ENCODE measurements around the gene FAM234B.
"Not testable (repeated sequence)": the region's sequence is repeated elsewhere in the genome, so short reads cannot be mapped to it uniquely, and the experiment has no call there.

FAM234B gene

DNA sequence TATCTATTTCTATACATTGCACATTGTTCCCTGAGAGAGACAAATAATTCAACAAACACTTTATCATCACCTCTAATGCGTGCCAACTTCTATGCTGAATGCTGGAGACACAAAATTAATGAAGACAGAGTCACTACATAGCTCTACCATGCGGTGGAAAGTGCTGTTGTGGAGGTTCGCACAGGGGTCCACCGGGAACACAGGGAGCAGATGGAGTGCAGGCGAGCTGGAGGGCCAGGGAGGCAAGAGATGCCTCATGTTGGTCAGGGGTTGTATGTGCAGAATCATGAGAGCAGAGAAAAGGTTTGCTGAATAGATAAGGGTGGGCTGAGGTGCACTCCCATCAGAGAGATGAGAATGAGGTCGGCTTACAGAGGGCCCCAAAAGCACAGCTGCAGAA is 25.2 kb downstream of the FAM234B start:
- no peaks in the 10 kb centered on the region for H3K36me3 ChIP-seq (ENCODE audit: control insufficient read depth, insufficient read depth, low read length)
- H3K9me3 ChIP-seq (ENCODE audit: control insufficient read depth, low read length), result no peaks in the 10 kb centered on the region
- no peaks in the 10 kb centered on the region for H3K27me3 ChIP-seq (ENCODE audit: control insufficient read depth, insufficient read depth, low read length)
- no peaks in the 10 kb centered on the region for H3K4me1 ChIP-seq (ENCODE audit: control insufficient read depth, insufficient read depth, low read length)
- no peak overlapping the region for H3K4me3 ChIP-seq (ENCODE audit: low read length)
- no peak overlapping the region for H3K9ac ChIP-seq (ENCODE audit: low read length)

DNA sequence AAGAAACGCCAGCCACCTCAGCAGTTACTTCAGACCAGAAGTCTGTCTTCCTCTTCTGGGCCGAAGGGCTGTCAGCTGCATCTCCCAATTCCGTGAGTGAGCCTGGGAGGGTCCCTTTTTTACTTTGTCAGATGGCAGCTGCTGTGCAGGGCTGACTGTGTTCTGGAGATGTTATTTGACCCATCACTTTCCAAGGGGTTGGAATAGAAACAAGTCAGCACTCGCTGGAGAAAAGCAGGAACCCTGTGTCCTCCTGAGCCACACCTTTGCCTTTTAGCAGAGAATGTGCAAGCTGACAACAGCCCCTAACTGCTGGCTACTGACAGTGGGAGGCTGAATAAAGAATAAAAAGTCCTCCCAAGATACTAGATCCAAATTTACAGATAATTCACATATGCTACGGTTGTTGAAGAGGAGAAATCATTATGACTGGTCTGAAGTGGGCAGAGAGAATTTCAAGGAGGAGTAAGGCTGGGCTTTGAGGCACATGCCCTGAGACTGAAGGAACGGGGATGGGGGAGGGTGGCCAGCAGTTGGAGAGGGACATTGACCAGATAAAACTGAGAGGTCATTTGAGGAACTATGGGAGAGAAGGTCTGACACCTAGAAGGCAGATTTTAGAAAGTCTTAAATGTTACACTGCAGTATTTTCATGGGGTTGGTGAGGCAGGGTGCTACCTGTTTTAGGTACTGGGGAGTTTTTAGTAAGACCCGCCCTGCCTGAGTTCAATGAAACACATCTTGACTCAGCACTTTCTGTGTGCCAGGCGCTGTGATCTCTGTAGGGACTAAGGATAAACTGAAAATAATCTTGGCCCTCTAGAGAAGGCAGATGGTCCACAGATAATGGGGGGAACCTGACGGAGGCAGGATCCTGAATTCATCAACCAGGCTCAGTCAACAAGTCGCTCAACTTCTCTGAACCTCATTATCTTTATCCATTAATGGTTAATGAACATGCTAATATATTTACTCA is 27.4 kb downstream of the FAM234B start:
- Histone ChIP-seq H3K9me3 (ENCODE audit: control insufficient read depth, low read length) (no peaks in the 10 kb centered on the region), H3K9ac (ENCODE audit: low read length) (no peak overlapping the region), H3K4me3 (ENCODE audit: low read length) (no peak overlapping the region), H3K4me1 (ENCODE audit: control insufficient read depth, insufficient read depth, low read length) (no peaks in the 10 kb centered on the region), H3K27me3 (ENCODE audit: control insufficient read depth, insufficient read depth, low read length) (no peaks in the 10 kb centered on the region), H3K36me3 (ENCODE audit: control insufficient read depth, insufficient read depth, low read length) (no peaks in the 10 kb centered on the region)

GRCh38 chr12:13073173-13073572 is 29.0 kb downstream of the FAM234B start:
- H3K27me3 ChIP-seq (ENCODE audit: control insufficient read depth, insufficient read depth, low read length), result no peaks in the 10 kb centered on the region
- H3K36me3 ChIP-seq (ENCODE audit: control insufficient read depth, insufficient read depth, low read length), result no peaks in the 10 kb centered on the region
- no peak overlapping the region for H3K9ac ChIP-seq (ENCODE audit: low read length)
- H3K4me3 ChIP-seq (ENCODE audit: low read length), result no peak overlapping the region
- H3K4me1 ChIP-seq (ENCODE audit: control insufficient read depth, insufficient read depth, low read length), result no peaks in the 10 kb centered on the region
- no peaks in the 10 kb centered on the region for H3K9me3 ChIP-seq (ENCODE audit: control insufficient read depth, low read length)

GRCh38 chr12:13074396-13075117 is 30.4 kb downstream of the FAM234B start:
- Histone ChIP-seq H3K36me3 (ENCODE audit: control insufficient read depth, insufficient read depth, low read length) (no peaks in the 10 kb centered on the region), H3K27me3 (ENCODE audit: control insufficient read depth, insufficient read depth, low read length) (no peaks in the 10 kb centered on the region), H3K4me1 (ENCODE audit: control insufficient read depth, insufficient read depth, low read length) (no peaks in the 10 kb centered on the region), H3K9ac (ENCODE audit: low read length) (no peak overlapping the region), H3K9me3 (ENCODE audit: control insufficient read depth, low read length) (no peaks in the 10 kb centered on the region), H3K4me3 (ENCODE audit: low read length) (no peak overlapping the region)

GRCh38 chr12:13075118-13075480 is 30.9 kb downstream of the FAM234B start:
- H3K4me1 ChIP-seq (ENCODE audit: control insufficient read depth, insufficient read depth, low read length), result no peaks in the 10 kb centered on the region
- H3K9me3 ChIP-seq (ENCODE audit: control insufficient read depth, low read length), result no peaks in the 10 kb centered on the region
- H3K9ac ChIP-seq (ENCODE audit: low read length), result no peak overlapping the region
- H3K4me3 ChIP-seq (ENCODE audit: low read length), result no peak overlapping the region
- no peaks in the 10 kb centered on the region for H3K27me3 ChIP-seq (ENCODE audit: control insufficient read depth, insufficient read depth, low read length)
- no peaks in the 10 kb centered on the region for H3K36me3 ChIP-seq (ENCODE audit: control insufficient read depth, insufficient read depth, low read length)

DNA sequence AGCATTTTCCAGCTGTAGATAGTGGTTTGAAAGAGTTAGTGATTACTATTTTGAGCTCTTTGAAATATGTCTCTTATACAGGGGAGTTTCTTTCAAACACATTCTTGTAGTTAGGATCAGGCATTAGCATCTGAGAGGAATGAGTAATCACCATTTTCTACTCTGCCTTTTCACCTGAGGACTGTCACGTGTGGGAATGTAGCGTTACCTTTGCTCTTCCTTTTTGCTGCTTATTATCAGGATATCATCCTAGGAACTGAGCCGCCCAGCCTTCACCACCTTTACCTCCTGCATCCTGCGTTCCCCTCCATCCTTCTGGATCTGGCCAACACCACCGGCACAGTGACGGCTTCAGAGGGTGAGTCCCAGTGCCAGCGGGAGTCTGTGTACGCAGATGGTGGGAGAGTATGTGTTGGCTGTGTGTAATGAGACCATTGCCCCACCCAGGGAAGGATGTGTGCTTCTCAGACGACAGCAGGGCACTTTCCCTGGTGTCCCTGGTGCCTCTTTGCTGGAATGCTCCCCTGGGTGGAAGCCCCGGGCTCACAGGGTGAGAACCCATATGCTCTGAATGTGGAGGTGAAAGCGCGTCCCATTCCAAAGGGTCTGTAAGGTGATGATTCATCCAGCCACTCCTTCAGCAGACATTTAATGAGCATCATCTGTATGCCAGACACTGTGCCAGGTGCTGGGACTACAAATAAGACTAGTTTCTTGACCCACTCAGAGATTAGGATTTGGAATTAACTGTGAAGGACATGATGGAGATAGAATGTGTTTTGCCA is 31.8 kb downstream of the FAM234B start:
- H3K36me3 ChIP-seq (ENCODE audit: control insufficient read depth, insufficient read depth, low read length), result no peaks in the 10 kb centered on the region
- H3K4me1 ChIP-seq (ENCODE audit: control insufficient read depth, insufficient read depth, low read length), result no peaks in the 10 kb centered on the region
- no peaks in the 10 kb centered on the region for H3K9me3 ChIP-seq (ENCODE audit: control insufficient read depth, low read length)
- no peaks in the 10 kb centered on the region for H3K27me3 ChIP-seq (ENCODE audit: control insufficient read depth, insufficient read depth, low read length)
- no peak overlapping the region for H3K9ac ChIP-seq (ENCODE audit: low read length)
- H3K4me3 ChIP-seq (ENCODE audit: low read length), result no peak overlapping the region

DNA sequence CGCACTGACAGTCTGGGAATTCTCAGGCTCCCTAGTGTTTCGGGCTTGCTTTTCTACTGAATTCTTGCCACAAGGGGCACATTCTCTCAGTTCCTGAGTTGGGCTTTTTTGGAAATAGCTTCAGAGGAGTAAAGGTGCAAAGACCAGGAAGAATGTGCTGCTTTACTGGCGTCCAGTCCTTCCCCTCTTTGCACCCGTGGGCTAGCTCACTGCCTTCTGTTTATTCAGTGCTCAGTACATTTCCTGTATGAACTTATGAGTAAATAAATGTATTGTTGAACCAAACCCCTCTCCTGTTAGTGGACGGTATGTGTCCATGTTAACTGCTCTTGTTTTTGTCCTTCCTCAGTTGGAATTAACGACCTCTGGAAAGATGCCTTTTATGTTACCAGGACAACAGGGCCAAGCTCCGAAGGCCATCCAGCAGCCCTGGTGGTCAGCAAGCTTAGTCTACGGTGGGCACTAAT is 35.3 kb downstream of the FAM234B start:
- Histone ChIP-seq H3K27me3 (ENCODE audit: control insufficient read depth, insufficient read depth, low read length) (peaks cover 6% of the 10 kb centered on the region), H3K9ac (ENCODE audit: low read length) (no peak overlapping the region), H3K4me1 (ENCODE audit: control insufficient read depth, insufficient read depth, low read length) (no peaks in the 10 kb centered on the region), H3K4me3 (ENCODE audit: low read length) (no peak overlapping the region), H3K9me3 (ENCODE audit: control insufficient read depth, low read length) (no peaks in the 10 kb centered on the region), H3K36me3 (ENCODE audit: control insufficient read depth, insufficient read depth, low read length) (no peaks in the 10 kb centered on the region)

- H3K27me3 ChIP-seq (ENCODE audit: control insufficient read depth, insufficient read depth, low read length), result peaks cover 7% of the 10 kb centered on the region
- H3K4me1 ChIP-seq (ENCODE audit: control insufficient read depth, insufficient read depth, low read length), result no peaks in the 10 kb centered on the region
- no peak overlapping the region for H3K4me3 ChIP-seq (ENCODE audit: low read length)
- no peak overlapping the region for H3K9ac ChIP-seq (ENCODE audit: low read length)
- no peaks in the 10 kb centered on the region for H3K9me3 ChIP-seq (ENCODE audit: control insufficient read depth, low read length)
- H3K36me3 ChIP-seq (ENCODE audit: control insufficient read depth, insufficient read depth, low read length), result no peaks in the 10 kb centered on the region
Measured at GRCh38 chr12:13080266-13080665, 36.1 kb downstream of the FAM234B start.

DNA sequence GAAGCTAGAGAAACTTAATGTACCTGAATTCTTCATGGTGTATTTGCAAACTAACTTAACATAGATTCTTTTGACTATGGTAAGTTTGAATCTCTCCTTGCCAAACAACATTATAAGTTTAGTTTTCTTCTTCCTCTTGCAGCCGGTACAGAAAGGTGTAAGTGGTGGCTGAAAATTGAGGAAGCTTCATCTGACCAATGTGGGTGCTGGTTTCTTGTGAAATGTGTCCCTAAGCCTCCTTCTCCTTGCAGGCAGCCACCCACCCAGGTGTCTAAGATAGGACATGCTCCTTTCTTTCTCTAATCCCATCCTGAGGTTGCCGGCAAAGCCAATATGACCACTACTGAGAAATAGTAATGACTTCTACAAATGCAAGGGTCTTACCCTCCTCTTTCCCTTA is 38.7 kb downstream of the FAM234B start:
- Histone ChIP-seq H3K36me3 (ENCODE audit: control insufficient read depth, insufficient read depth, low read length) (no peaks in the 10 kb centered on the region), H3K4me3 (ENCODE audit: low read length) (no peak overlapping the region), H3K9ac (ENCODE audit: low read length) (no peak overlapping the region), H3K27me3 (ENCODE audit: control insufficient read depth, insufficient read depth, low read length) (peaks cover 17% of the 10 kb centered on the region), H3K9me3 (ENCODE audit: control insufficient read depth, low read length) (no peaks in the 10 kb centered on the region), H3K4me1 (ENCODE audit: control insufficient read depth, insufficient read depth, low read length) (no peaks in the 10 kb centered on the region)

DNA sequence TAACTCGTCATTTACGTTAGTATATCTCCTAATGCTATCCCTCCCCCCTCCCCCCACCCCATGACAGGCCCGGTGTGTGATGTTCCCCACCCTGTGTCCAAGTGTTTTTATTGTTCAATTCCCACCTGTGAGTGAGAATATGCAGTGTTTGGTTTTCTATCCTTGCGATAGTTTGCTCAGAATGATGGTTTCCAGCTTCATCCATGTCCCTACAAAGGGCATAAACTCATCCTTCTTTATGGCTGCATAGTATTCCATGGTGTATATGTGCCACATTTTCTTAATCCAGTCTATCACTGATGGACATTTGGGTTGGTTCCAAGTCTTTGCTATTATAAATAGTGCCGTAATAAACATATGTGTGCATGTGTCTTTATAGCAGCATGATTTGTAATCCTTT is 39.5 kb downstream of the FAM234B start:
- H3K4me1 ChIP-seq (ENCODE audit: control insufficient read depth, insufficient read depth, low read length); H3K4me3 ChIP-seq (ENCODE audit: low read length); H3K36me3 ChIP-seq (ENCODE audit: control insufficient read depth, insufficient read depth, low read length); H3K9ac ChIP-seq (ENCODE audit: low read length); H3K9me3 ChIP-seq (ENCODE audit: control insufficient read depth, low read length): not testable (repeated sequence)
- peaks cover 22% of the 10 kb centered on the region for H3K27me3 ChIP-seq (ENCODE audit: control insufficient read depth, insufficient read depth, low read length)

DNA sequence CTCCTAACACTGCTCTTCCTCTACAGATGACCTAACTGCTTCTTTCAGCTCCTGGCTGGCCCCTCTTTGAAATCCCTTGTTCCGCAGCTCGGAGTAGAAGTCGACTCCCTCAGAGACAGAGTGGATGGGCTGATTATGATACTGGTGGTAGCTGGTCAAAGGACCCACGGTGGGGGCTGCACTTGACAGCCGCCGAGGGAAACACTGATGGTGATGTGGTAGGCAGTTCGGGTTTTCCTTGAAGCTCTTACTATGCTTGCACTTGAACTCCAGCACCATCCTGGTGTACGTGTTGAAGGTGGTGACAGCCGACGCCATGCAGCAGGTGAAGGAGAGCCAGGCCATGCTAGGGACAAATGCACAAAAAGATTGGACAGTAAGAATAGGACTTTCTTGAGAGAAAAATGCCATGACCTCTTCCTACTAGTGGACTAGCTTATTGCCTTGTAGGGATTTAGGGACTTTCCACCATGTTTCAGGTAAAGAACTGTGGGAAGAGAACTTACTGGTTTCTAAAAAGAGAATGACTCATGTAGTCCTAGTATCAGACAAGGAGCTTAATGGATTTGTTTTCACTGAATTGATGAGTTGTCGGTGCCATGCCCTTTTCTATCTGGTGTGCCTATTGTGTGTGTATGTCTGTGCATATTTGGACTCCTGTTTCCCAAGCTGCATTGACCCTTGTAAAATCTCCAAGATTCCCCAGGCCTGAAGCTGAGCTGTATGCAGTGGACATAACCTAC is 40.9 kb downstream of the FAM234B start:
- Histone ChIP-seq H3K27me3 (ENCODE audit: control insufficient read depth, insufficient read depth, low read length) (peaks cover 31% of the 10 kb centered on the region), H3K9ac (ENCODE audit: low read length) (no peak overlapping the region), H3K36me3 (ENCODE audit: control insufficient read depth, insufficient read depth, low read length) (no peaks in the 10 kb centered on the region), H3K4me3 (ENCODE audit: low read length) (no peak overlapping the region), H3K4me1 (ENCODE audit: control insufficient read depth, insufficient read depth, low read length) (no peaks in the 10 kb centered on the region), H3K9me3 (ENCODE audit: control insufficient read depth, low read length) (no peaks in the 10 kb centered on the region)

Data from mucosa of stomach (tissue), 1 donor.